Measurements from ENCODE around the gene TUNAR. TPM values are rescaled to one million over a fixed set of nuclear protein-coding genes. Genes with fewer than 3 reads are reported as not detected.

TUNAR gene
- total RNA-seq, 1 experiment from 2014 or later = 0.10 TPM

Other genes starting within 250 kb of the TUNAR start
- gene TCL1B, start 190.4 kb upstream of the TUNAR start, total RNA-seq (2021; ENCODE audit: unreplicated experiment) = not detected
- not detected for gene TCL1A, start 162.7 kb upstream of the TUNAR start, total RNA-seq (2021; ENCODE audit: unreplicated experiment)
- 23.0 TPM for gene C14orf132, start 162.5 kb downstream of the TUNAR start, total RNA-seq (2021; ENCODE audit: unreplicated experiment)